ENCODE measurements around the gene SDHA. TPM values are rescaled to one million over a fixed set of nuclear protein-coding genes. Genes with fewer than 3 reads are reported as not detected.
"Not testable (repeated sequence)": the region's sequence is repeated elsewhere in the genome, so short reads cannot be mapped to it uniquely, and the experiment has no call there.

SDHA gene
- polyA plus RNA-seq, 6 donors from 2014 or later: 145 to 224 (median 180) TPM

- Mint-ChIP-seq H3K9me3 (no peaks in the 10 kb centered on the region), H3K4me3 (no peak overlapping the region), H3K27me3 (no peaks in the 10 kb centered on the region), H3K27ac (peak overlapping the region in 2 of 6 donors; percentile 40 to 86), H3K36me3 (peaks cover 21 to 36% of the 10 kb centered on the region in 2 donors), H3K4me1 (peaks cover 13 to 24% (median 21%) of the 10 kb centered on the region in 3 donors)
- ATAC-seq (ENCODE audit: low read depth in 2 of 2) (no peak), DNase-seq (no peak)
Measured at GRCh38 chr5:206927-207536, 11.1 kb upstream of the SDHA start.

- Mint-ChIP-seq H3K4me1 (peaks cover 11 to 24% (median 19%) of the 10 kb centered on the region in 3 donors), H3K9me3 (no peaks in the 10 kb centered on the region), H3K27ac (no peak overlapping the region), H3K4me3 (no peak overlapping the region), H3K27me3 (no peaks in the 10 kb centered on the region), H3K36me3 (peaks cover 21 to 36% of the 10 kb centered on the region in 2 donors)
- no peak for DNase-seq
- no peak for ATAC-seq (ENCODE audit: low read depth in 2 of 2)
Measured at GRCh38 chr5:207599-207998, 10.5 kb upstream of the SDHA start.

GRCh38 chr5:208449-209114 is 9.5 kb upstream of the SDHA start:
- Mint-ChIP-seq H3K9me3 (no peaks in the 10 kb centered on the region), H3K27me3 (no peaks in the 10 kb centered on the region), H3K4me1 (peaks cover 11 to 24% (median 19%) of the 10 kb centered on the region in 3 donors), H3K4me3 (no peak overlapping the region), H3K36me3 (peaks cover 21 to 36% of the 10 kb centered on the region in 2 donors), H3K27ac (no peak overlapping the region)
- ATAC-seq (ENCODE audit: low read depth in 2 of 2) (no peak), DNase-seq (no peak)

GRCh38 chr5:213803-214395 is 4.2 kb upstream of the SDHA start:
- Mint-ChIP-seq H3K36me3 (peaks cover 0 to 6% of the 10 kb centered on the region in 2 donors), H3K9me3 (no peaks in the 10 kb centered on the region), H3K27ac (peak overlapping the region in 1 of 6 donors; percentile 35), H3K4me3 (peak overlapping the region in 4 of 8 donors; percentile 3 to 79 (median 34)), H3K4me1 (peaks cover 35 to 48% (median 41%) of the 10 kb centered on the region in 3 donors), H3K27me3 (no peaks in the 10 kb centered on the region)
- ATAC-seq (ENCODE audit: low read depth in 2 of 2): no peak
- DNase-seq: no peak

- peaks cover 27 to 50% (median 42%) of the 10 kb centered on the region in 3 donors for H3K4me1 Mint-ChIP-seq
- ATAC-seq (ENCODE audit: low read depth in 2 of 2); H3K36me3 Mint-ChIP-seq; H3K9me3 Mint-ChIP-seq; H3K27me3 Mint-ChIP-seq; DNase-seq: not testable (repeated sequence)
- peak overlapping the region; percentile 18 to 79 (median 34) for H3K4me3 Mint-ChIP-seq
- H3K27ac Mint-ChIP-seq: peak overlapping the region in 3 of 6 donors; percentile 1 to 38 (median 35)
Measured at GRCh38 chr5:215256-215655, 2.9 kb upstream of the SDHA start.

- not testable (repeated sequence) for H3K9me3 Mint-ChIP-seq; H3K27me3 Mint-ChIP-seq; ATAC-seq (ENCODE audit: low read depth in 2 of 2); DNase-seq; H3K36me3 Mint-ChIP-seq
- Mint-ChIP-seq H3K4me1 (peaks cover 26 to 55% (median 48%) of the 10 kb centered on the region in 3 donors), H3K27ac (peak overlapping the region in 1 of 6 donors; percentile 50), H3K4me3 (peak overlapping the region in 2 of 8 donors; percentile 30 to 79)
Measured at GRCh38 chr5:216076-216475, 2.0 kb upstream of the SDHA start.

GRCh38 chr5:218457-219291 is 554 bp downstream of the SDHA start:
- ATAC-seq (ENCODE audit: low read depth in 2 of 2) (peak; percentile 10 to 14), DNase-seq (peak; percentile 20)
- Mint-ChIP-seq H3K9me3 (no peaks in the 10 kb centered on the region), H3K27ac (peak overlapping the region; percentile 88 to 97 (median 92)), H3K4me3 (peak overlapping the region; percentile 88 to 97 (median 94)), H3K4me1 (peaks cover 38 to 76% (median 65%) of the 10 kb centered on the region in 3 donors), H3K27me3 (no peaks in the 10 kb centered on the region), H3K36me3 (peaks cover 0 to 6% of the 10 kb centered on the region in 2 donors)

GRCh38 chr5:219460-219863 is 1.3 kb downstream of the SDHA start:
- Mint-ChIP-seq H3K4me3 (peak overlapping the region; percentile 88 to 97 (median 94)), H3K27ac (peak overlapping the region; percentile 88 to 97 (median 92)), H3K9me3 (no peaks in the 10 kb centered on the region), H3K27me3 (no peaks in the 10 kb centered on the region), H3K4me1 (peaks cover 32 to 68% (median 57%) of the 10 kb centered on the region in 3 donors), H3K36me3 (no peaks in the 10 kb centered on the region)
- no peak for ATAC-seq (ENCODE audit: low read depth in 2 of 2)
- peak; percentile 16 for DNase-seq

GRCh38 chr5:219991-220390 is 1.9 kb downstream of the SDHA start:
- Mint-ChIP-seq H3K27me3 (no peaks in the 10 kb centered on the region), H3K27ac (peak overlapping the region; percentile 88 to 97 (median 92)), H3K36me3 (peaks cover 4 to 5% of the 10 kb centered on the region in 2 donors), H3K4me3 (peak overlapping the region; percentile 88 to 97 (median 94)), H3K9me3 (no peaks in the 10 kb centered on the region), H3K4me1 (peaks cover 34 to 62% (median 54%) of the 10 kb centered on the region in 3 donors)
- DNase-seq (peak; percentile 29), ATAC-seq (ENCODE audit: low read depth in 2 of 2) (no peak)

- ATAC-seq (ENCODE audit: low read depth in 2 of 2); H3K9me3 Mint-ChIP-seq; H3K27me3 Mint-ChIP-seq; DNase-seq: not testable (repeated sequence)
- H3K4me3 Mint-ChIP-seq: peak overlapping the region in 1 of 8 donors; percentile 41
- H3K4me1 Mint-ChIP-seq: peaks cover 23 to 40% (median 36%) of the 10 kb centered on the region in 3 donors
- H3K27ac Mint-ChIP-seq: peak overlapping the region in 1 of 6 donors; percentile 62
- peaks cover 12 to 28% of the 10 kb centered on the region in 2 donors for H3K36me3 Mint-ChIP-seq
Measured at GRCh38 chr5:222951-223715, 5.0 kb downstream of the SDHA start.

- Mint-ChIP-seq H3K36me3 (peaks cover 12 to 28% of the 10 kb centered on the region in 2 donors), H3K9me3 (no peaks in the 10 kb centered on the region), H3K27ac (peak overlapping the region in 1 of 6 donors; percentile 26), H3K27me3 (no peaks in the 10 kb centered on the region), H3K4me1 (peaks cover 23 to 40% (median 36%) of the 10 kb centered on the region in 3 donors), H3K4me3 (no peak overlapping the region)
- DNase-seq (no peak), ATAC-seq (ENCODE audit: low read depth in 2 of 2) (no peak)
Measured at GRCh38 chr5:223791-224190, 5.7 kb downstream of the SDHA start.

GRCh38 chr5:225334-225733 is 7.2 kb downstream of the SDHA start:
- Mint-ChIP-seq H3K4me3 (no peak overlapping the region), H3K36me3 (peaks cover 17 to 35% of the 10 kb centered on the region in 2 donors), H3K27me3 (no peaks in the 10 kb centered on the region), H3K9me3 (no peaks in the 10 kb centered on the region), H3K4me1 (peaks cover 26 to 28% (median 26%) of the 10 kb centered on the region in 3 donors), H3K27ac (peak overlapping the region in 1 of 6 donors; percentile 79)
- DNase-seq (no peak), ATAC-seq (ENCODE audit: low read depth in 2 of 2) (no peak)
